COLO668 (cell line): ENCODE measurements around the gene KCNE3.

ENCODE experiments used
- DNase-seq: peaks from one replicate; lab custom pipeline; 2025; ENCODE audit not compliant: unreplicated experiment; lab: John Stamatoyannopoulos, UW

Gene KCNE3

DNA sequence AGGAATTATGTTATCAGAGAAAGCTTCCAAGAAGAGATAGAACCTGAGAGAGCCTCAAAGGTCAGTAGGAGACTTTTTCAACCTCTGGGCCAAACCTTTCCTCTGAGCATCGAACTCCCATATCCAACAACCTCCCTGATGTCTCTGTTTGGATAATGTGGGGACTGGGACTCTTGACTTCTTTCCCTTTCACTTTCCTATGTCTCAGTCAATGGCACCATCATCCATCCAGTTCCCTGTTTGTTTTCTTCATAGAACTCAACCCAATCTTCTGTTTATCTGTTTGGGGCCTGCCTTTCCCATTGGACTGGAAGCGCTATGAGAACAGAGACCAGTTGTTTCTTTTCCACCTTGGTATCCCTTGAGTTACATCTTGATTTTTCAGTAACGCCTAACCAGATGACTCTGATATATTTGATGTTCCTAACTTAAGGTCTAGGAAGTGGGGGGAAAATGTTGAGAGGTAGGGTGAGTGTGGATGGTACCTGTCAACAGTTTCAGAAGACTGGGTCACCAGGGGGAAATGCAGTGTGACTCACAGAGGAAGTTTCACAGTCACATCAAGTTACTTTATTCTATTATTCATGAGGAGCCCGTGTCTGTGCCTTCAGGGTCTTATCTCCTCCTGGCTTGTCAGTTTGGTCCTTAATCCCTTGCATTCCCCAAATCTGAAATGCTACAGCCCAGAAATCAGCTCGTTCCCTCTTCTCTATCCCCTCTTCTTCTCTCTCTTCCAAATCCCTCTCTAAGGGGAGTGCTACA, 4.5 kb upstream of the KCNE3 start:
- no peak for DNase-seq

DNA sequence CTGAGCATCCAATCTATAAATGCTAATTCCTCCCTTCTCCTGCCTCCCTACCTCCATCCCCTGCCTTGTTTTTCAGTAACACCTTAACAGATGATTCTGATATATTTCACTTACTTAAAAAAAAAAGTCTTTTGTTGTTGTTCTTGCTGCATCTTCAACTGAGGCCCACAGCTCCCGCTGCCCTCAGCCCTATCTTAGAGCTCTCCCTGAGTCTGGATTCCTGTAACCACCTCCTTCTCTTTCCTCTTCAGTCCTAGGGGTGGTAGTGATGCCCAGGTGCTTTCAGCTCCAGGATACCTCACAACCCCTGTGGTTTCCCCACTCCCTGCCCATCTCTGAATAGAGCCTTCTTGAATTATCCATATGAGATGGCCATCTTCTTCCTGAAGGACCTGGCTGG, 3.7 kb upstream of the KCNE3 start:
- no peak for DNase-seq

DNA sequence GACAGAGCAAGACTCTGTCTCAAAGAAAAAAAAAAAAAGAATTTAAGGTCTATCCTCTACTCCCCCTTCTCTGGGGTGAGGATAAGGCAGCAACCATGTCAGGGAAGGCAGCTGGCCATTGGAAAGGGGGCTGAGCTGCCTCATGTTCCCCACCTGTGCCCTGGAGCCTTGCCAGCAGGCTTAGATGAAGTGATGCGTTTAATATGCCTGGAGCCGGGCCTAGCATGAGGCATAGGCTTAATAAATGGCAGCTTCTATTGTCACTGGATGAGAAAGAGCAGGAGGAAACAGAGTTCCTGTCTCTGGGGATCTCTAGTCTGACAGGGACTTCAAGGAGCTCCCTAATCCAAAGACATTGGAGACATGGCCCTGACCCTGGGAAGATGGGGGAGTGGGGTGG, 3.2 kb upstream of the KCNE3 start:
- peak; percentile 9 for DNase-seq

DNA sequence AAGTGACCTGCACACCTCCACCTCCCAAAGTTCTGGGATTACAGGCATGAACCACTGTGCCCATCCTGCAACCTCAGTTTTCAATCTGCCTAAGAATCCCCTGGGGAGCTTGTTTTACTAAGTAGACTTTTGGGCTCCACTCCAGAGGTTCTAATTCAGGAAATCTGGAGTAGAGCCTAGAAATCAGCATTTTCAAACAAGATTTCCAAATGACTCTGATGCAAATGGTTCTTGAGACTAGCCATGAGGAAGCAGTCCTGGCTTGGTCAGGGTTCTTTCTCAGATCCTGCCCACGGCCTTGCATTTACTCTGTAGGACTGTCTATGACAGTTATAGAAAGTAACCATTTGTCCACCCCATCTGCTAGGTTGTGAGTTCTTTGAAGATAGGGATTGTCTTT, 1.6 kb upstream of the KCNE3 start:
- DNase-seq = no peak

DNA sequence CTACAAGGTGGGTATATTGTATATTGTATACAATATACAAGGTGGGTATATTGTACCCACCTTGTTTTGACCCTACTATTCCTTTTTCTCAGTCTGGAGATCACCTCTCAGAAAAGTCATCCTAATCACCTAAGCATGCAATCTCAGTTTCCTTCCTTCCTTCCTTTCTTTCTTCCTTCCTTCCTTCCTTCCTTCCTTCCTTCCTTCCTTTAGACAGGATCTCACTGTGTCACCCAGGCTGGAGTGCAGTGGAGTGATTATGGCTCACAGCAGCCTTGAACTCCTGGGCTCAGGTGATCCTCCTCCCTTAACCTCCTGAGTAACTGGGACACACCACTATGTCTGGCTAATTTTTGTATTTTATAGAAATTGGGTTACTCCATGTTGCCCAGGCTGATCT, 1.2 kb upstream of the KCNE3 start:
- DNase-seq = no peak

DNA sequence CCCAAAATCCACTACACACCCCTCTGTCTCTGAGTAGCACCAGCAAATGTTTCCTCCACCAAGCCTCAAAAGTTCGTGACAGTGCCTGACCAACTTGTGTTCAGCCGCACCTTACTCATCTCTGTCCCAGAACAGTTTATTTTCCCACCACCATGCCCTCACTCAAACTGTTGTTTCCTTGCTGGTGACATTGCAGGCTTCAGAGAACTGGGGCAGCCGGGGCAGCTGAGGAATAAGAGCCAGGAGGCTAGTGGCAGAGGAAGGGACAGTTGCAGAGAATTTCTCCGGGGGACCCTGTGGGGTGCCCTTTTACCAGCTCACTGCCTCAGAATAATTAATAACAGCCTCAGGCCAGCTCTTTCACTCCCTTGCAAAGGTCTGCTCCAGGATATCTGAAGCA, 709 bp upstream of the KCNE3 start:
- no peak for DNase-seq

DNA sequence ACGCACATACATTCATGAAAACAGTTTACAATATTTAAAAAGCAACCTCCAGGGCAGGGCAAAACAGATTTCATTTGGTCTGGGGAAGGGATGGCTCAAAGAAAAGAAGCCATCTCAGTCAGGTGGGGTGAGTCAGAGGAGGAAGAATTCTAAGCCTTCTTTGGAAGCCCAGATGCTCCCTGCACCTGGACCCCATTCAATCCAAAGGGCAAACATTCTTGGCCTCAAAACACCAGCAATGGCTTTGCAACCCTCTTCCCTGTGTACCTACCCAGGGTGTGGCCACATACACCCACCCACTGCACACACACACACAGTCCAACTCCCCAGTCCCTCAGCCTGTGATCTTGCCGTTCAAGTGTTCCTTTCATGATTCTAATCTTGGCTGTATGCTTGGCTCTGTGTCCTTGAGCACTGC, 2.0 kb downstream of the KCNE3 start:
- DNase-seq = no peak

DNA sequence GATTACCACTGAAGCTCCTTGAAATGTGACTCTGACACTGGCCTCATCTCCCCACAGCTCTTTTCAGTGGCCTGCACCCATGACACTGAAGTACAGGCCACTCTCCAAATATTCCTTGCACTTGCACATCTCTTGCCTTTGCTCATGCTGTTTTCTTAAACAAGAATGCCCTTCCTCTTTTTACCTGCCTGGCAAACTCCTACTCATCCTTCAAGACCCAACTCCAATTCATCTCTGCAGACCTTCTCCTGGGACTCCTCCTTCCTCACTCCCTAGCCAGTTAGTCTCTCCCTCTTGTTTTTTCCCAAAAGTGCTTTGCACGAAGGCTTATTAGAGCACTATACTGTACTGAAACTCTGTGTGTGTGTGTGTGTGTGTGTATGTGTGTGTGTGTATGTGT, 2.6 kb downstream of the KCNE3 start:
- no peak for DNase-seq

DNA sequence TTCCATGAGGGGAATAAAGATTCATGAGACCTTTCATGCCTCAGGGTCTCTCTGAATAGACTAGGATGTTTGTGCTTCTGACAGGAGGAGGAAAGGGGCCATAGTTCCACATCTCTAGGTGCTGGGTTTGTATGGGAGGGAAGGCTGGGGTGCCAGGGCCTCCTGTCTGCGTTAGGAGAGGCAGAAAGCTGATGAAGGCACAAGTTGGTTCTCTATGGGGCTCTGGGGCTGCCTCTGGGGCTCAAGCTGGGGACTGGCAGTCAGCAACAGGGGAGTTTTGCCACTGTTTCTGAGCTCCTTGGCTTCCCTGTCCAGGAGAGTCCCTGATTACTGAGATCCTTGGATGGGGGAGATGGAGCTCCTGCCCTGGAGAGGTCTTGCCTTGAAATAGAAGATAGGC, 4.1 kb downstream of the KCNE3 start:
- no peak for DNase-seq

DNA sequence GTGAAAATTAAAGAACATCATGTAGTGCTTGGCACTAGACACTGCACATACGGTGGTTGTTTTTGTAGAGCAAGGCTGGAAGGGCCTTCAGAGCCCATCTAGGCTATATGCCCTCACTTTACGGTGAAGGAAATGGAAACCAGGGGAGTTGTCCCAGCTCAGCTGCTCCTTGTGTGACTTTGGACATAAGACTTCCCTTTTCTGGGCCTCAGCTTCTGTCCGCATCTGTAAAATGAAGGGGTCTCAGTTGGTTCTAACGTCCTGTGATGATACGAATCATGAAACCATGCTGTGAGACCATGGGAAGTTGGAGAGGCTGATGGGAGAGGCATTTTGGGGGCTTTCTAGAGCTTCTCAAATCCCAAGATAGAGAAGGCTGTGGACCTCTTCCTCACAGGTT, 4.7 kb downstream of the KCNE3 start:
- DNase-seq = no peak

DNA sequence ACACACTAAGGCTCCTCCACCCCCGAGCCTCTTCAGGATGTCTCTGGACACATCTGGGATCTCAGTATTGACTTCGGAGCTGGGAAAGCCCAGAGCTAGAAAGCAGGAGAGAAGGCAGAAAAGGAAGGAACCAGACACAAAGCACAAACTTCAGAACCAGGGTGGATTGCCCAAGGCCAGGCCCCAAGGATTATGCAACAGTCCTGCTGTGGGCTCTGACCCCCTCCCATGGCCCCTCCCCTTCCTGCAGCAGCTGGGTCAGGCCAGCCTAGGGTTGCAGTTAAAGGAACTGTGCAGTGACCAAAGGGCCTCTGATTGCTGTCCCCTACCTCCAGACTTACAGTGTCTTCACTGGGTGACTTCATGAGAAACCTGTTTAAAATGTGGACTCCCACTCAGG, 5.3 kb downstream of the KCNE3 start:
- no peak for DNase-seq

DNA sequence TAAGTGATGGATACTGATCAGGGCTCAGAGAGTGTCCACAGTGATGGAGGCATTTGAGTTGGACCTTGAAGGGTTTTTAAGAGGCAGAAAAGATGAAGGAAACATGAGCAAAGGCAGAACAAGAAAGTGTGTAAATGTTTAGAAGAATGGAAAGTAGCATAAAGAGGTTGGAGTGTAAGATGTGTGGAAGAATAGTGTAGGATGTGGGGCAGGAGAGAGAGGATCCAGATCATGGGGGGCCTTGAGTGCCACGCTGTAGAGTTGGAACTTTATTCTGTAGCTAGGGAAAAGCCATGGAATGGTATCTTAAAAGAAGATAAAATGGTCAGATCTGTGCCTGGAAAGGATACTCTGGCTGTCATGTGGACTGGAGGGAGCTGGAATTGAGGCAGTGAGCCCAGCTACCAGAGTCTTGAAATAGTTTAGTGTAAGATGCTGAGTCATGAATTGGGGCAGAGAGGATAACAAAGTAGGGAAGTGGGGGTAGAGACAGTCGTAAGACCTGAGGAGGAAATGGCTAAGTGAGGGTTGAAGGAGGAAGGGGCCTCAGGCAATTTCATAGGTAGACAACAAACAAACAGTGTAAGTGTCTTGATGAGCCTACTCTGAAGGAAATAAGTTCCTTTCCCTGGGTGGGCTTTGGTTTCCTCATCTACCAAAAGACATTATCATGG, 6.7 kb downstream of the KCNE3 start:
- DNase-seq = no peak

DNA sequence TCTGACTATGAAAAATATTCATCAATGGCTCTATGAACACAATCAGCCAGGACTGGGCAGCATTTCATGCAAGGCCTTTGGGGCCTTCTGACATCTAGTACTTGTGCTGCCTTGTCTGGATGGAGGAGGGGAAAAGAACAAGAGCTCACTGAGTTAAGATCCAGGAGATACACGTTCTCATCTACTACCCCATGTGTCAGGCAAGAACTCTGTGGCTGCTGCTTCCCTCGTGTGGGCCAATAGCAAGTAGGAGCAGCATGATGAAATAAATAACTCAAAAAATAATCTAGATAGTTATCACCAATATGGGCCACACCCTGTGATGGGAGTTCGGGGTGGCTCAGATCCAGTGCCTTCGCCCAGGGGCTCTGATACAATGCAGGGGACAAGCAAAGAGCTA, 7.3 kb downstream of the KCNE3 start:
- no peak for DNase-seq

DNA sequence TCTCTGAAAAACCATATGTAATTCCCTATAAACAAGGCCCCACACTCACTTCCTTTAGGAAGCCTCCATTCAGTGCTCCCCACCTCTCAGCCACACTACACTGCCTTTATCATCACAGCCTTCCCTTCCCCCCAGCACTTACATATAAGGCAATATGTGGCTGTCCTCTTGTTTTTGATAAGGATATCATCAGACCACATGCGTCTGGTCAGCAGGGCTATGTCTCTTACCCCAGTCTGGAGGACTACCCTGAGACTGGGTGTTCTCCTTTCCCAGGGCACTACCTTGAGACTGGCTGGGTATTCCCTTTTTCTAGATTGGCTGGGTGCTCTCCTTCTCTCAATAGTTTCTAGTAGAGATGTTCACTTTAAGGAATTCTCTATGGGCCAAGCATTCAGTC, 7.8 kb downstream of the KCNE3 start:
- DNase-seq = no peak

DNA sequence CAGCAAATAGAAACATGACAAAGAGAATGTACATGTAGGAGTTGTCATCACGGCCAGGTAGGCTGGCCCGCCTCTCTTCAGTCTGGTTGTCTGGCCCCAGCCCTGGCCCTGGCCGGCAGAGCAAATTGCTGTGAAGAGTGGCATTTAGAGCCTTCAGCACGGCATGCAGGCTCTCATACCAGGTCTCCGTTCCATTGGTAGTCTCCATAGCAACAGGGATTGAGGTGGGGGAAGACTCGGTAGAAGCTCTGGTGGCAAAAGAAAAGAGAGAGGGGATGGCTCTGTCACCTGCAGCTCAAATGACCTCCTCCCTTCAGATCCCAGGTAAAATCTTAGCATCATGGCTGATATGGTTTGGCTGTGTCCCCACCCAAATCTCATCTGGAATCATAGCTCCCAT, 10.0 kb downstream of the KCNE3 start:
- no peak for DNase-seq

DNA sequence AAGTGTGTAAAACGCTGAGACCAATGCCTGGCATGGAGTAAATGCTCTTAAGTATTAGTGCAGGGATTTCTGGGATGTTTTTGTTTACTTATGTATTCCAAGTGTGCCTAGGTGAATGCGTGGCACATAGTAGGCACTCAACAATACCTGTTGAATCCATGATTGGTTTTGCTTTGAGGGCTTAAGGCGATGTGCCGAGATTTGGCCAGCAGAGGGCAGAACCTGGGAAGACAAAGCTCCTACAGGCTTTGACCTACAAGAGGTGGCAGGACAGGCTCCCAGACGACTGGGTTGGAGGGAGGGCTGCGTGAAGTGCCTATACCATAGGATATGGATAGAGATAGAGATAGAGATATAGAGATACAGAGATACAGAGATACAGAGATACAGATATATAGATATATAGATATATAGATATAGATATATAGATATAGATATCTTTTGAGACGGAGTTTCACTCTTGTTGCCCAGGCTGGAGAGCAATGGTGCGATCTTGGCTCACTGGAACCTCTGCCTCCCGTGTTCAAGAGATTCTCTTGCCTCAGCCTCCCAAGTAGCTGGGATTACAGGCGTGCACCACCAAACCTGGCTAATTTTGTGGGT, 13.9 kb downstream of the KCNE3 start:
- DNase-seq = peak; percentile 55

DNA sequence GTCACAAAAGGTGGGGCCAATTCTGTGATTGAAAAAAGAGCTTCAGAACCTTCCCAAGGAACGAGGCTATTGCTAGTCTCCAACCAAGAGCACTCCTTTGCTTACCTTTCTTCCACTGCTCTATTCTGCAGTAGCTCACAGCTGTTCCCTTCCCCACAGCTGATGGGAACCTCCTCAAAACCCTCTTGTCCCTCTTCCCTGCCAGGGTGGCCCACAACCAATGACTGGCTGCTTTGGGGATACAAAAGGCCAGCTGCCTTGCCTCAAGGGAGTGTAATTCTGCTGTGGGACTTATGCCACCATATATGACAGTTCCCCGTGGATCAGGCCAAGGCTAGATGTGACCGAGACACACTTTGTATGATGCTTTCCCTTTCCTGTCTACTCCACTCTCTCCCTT, 15.0 kb downstream of the KCNE3 start:
- no peak for DNase-seq

DNA sequence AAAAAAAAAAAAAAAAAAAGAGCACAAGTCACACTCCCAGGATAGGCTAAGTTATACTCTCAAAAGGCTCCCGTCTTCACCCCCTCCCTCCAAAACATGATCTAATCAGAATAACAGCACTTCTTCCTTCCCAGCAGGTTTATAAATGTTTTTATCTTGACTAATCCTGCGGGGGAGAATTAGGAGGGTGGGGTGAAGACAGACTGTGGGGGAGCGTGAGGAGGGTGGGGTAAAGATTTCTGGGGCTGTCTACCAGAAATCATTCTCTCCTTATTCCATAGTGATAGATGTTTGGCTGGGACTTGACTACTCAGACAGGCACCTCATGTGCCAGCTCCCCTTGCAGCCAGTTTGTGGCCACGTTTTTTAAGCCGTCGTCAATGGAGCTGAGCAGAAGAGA, 17.0 kb downstream of the KCNE3 start:
- no peak for DNase-seq

DNA sequence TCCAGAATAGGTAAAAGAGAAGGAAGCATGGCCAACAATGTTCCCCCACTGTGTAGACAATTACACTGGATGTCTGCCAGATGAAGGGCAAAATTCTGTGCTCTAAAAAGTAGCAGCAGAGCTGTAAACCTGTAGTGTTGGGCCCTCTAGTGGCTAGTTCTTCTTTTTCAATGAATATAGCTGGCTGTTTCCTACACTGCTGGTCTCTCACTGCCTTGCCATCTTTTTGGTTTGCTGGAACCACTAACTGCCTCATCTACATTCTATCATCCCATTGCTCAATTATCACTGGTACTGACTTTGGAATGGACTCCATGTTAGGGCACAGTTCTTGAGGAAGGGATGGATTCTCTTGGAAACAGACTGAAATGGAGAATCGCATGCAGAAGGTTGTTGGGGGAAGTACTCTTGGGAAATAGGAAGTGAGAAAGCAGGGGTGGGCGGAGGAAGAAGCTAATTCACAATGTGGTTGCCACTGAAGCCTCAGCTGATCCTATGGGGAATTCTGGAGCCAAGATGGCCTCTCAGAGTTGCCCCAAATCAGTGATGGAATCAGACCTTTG, 17.9 kb downstream of the KCNE3 start:
- DNase-seq = peak; percentile 17

DNA sequence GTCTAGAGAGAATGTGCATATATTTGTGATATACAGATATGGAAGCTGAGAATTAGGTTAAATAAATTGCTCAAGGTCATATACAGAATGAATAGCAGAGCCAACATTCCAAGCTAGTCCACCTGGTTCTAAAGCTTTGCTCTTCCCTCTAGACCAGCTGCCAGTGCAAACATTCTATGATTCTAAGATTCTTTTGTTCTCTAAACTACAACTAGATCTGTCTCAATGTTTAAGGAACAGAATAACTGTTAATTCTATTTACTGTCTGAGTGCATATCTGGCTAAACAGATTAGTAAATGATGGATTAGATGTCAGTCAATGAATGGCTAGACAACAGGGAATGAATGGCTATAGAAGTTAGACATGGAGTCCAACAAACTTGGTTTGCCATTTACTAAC, 19.6 kb downstream of the KCNE3 start:
- DNase-seq = no peak

DNA sequence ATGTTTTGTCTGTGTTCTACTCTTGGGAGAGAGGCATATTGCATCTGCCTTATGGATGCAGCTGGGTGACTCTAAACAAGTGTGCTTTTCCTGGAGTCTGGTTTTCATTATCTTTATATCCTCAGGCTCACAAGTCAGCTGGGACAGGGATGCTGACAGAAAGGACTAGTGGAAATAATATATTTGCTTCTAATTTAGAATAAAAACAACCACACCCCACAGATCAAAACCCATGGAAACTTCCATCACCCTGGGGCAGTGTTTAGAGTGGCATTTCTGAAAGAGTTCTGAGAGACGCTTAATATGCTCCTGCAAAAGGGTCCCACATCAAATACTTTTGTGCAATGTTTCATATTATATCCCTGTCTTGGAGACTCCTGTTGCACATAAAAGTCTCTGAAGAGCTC, 20.8 kb downstream of the KCNE3 start:
- DNase-seq = no peak

DNA sequence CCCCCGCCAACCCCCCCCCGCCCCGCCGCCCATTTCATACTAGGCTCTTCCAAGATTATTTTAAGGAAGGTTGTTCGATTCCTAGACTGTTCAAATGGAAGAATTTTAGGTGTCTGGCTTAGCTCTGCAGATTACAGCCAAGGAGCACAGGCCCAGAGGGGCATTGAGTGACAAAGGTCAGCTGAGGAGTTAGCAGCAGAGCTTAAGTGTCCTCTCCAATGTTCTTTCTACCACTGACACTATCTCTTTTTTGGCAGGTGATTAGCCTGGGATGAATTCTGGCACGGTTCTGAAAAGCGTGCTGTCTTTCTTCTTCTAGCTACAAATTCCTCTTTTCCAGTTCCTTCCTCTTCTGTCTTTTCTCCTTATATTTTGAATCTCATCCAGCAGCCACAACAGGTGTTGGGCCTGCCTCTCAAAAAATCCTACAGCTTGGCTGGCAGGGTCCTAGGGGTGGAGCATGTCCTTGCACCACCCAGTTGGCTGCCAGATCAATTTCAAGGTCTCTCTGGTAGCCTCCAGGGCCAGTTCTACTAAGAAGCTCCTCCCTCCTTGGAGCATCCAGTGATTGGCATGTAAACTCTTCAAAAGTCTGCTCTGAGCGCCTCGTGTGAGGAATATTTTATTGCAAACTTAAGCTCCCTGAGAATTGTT, 23.0 kb downstream of the KCNE3 start:
- no peak for DNase-seq
